ENCODE measurements around the gene ATP2A2. TPM values are rescaled to one million over a fixed set of nuclear protein-coding genes. Genes with fewer than 3 reads are reported as not detected.

The ATP2A2 gene
- total and polyA plus RNA-seq, 2 donors from 2014 or later: 37.2 to 221 TPM

GRCh38 chr12:110279566-110280375 lies 1.3 kb upstream of the ATP2A2 start:
- Histone ChIP-seq H3K27ac (ENCODE audit: low read depth in 2 of 2, low read length in 2 of 2) (peak overlapping the region in 1 of 2 donors; percentile 95), H3K4me1 (ENCODE audit: control insufficient read depth in 2 of 3, insufficient read depth in 2 of 3, low read depth in 1 of 3, low read length in 3 of 3) (peaks cover 4 to 14% (median 6%) of the 10 kb centered on the region in 3 donors), H3K36me3 (ENCODE audit: control insufficient read depth in 2 of 3, insufficient read depth in 3 of 3, low read length in 3 of 3) (peaks cover 0 to 2% (median 0%) of the 10 kb centered on the region in 3 donors), H3K9ac (ENCODE audit: low read length in 3 of 3) (peak overlapping the region in 2 of 3 donors; percentile 66 to 75), H3K27me3 (ENCODE audit: control insufficient read depth, insufficient read depth, low read length) (no peaks in the 10 kb centered on the region), H3K4me3 (ENCODE audit: low read length in 3 of 3) (peak overlapping the region; percentile 55 to 86 (median 59)), H3K9me3 (ENCODE audit: control insufficient read depth in 2 of 3, insufficient read depth in 1 of 3, low read length in 3 of 3) (no peaks in the 10 kb centered on the region)
- TF ChIP-seq CTCF (IDR thresholded peaks at IDR 0.05; ENCODE audit: borderline replicate concordance, extremely low read depth, insufficient read depth): no peak
- intact Hi-C loops (cut with DNase I): no loop called here
- peak in 3 of 5 donors; percentile 21 to 56 (median 39) for DNase-seq
- no peak for FAIRE-seq

- no peaks in the 10 kb centered on the region for H3K9me3 ChIP-seq (ENCODE audit: control insufficient read depth in 2 of 3, insufficient read depth in 1 of 3, low read length in 3 of 3)
- DNase-seq (no peak), FAIRE-seq (no peak)
- TF ChIP-seq CTCF (IDR thresholded peaks at IDR 0.05; ENCODE audit: borderline replicate concordance, extremely low read depth, insufficient read depth): no peak
- peak overlapping the region; percentile 95 to 96 for H3K27ac ChIP-seq (ENCODE audit: low read depth in 2 of 2, low read length in 2 of 2)
- H3K4me3 ChIP-seq (ENCODE audit: low read length in 3 of 3): peak overlapping the region; percentile 55 to 86 (median 59)
- intact Hi-C loops (cut with DNase I): no loop called here
- H3K4me1 ChIP-seq (ENCODE audit: control insufficient read depth in 2 of 3, insufficient read depth in 2 of 3, low read depth in 1 of 3, low read length in 3 of 3): peaks cover 4 to 14% (median 6%) of the 10 kb centered on the region in 3 donors
- peaks cover 0 to 2% (median 2%) of the 10 kb centered on the region in 3 donors for H3K36me3 ChIP-seq (ENCODE audit: control insufficient read depth in 2 of 3, insufficient read depth in 3 of 3, low read length in 3 of 3)
- peak overlapping the region; percentile 42 to 75 (median 66) for H3K9ac ChIP-seq (ENCODE audit: low read length in 3 of 3)
- no peaks in the 10 kb centered on the region for H3K27me3 ChIP-seq (ENCODE audit: control insufficient read depth, insufficient read depth, low read length)
Observed at GRCh38 chr12:110280392-110280778, 662 bp upstream of the ATP2A2 start.

- peak overlapping the region; percentile 66 to 85 for H3K27ac ChIP-seq (ENCODE audit: low read depth in 2 of 2, low read length in 2 of 2)
- H3K9me3 ChIP-seq (ENCODE audit: control insufficient read depth in 2 of 3, insufficient read depth in 1 of 3, low read length in 3 of 3): no peaks in the 10 kb centered on the region
- FAIRE-seq (no peak), DNase-seq (peak in 3 of 5 donors; percentile 63 to 88 (median 71))
- no peak for TF ChIP-seq CTCF (IDR thresholded peaks at IDR 0.05; ENCODE audit: borderline replicate concordance, extremely low read depth, insufficient read depth)
- peak overlapping the region; percentile 75 to 93 (median 88) for H3K4me3 ChIP-seq (ENCODE audit: low read length in 3 of 3)
- H3K4me1 ChIP-seq (ENCODE audit: control insufficient read depth in 2 of 3, insufficient read depth in 2 of 3, low read depth in 1 of 3, low read length in 3 of 3): peaks cover 6 to 14% (median 7%) of the 10 kb centered on the region in 3 donors
- H3K9ac ChIP-seq (ENCODE audit: low read length in 3 of 3): peak overlapping the region; percentile 51 to 92 (median 82)
- H3K27me3 ChIP-seq (ENCODE audit: control insufficient read depth, insufficient read depth, low read length): no peaks in the 10 kb centered on the region
- H3K36me3 ChIP-seq (ENCODE audit: control insufficient read depth in 2 of 3, insufficient read depth in 3 of 3, low read length in 3 of 3): peaks cover 0 to 5% (median 2%) of the 10 kb centered on the region in 3 donors
- intact Hi-C loops (cut with DNase I): no loop called here
Observed at GRCh38 chr12:110281549-110282299, 677 bp downstream of the ATP2A2 start.
